SU-DHL-6 (cell line): ENCODE measurements around the gene PRKCZ.

Experiments
- H2AFZ ChIP-seq: fragments of 200-600 bp; sonication (generic); 2 replicates; pipeline ENCODE4 v1.6.1; 2014; ENCODE audit warnings: low read depth, mild to moderate bottlenecking, moderate library complexity, mixed read lengths, antibody characterized with exemption, low read length; ENCODE audit not compliant: severe bottlenecking
- H3F3A ChIP-seq: fragments of 200-600 bp; shearing (Covaris generic); 2 replicates; pipeline ENCODE4 v1.6.0; 2016; ENCODE audit warnings: antibody characterized with exemption, mild to moderate bottlenecking; ENCODE audit not compliant: insufficient read depth
- H3K27ac ChIP-seq: fragments of 200-600 bp; sonication (generic); 2 replicates; pipeline ENCODE4 v1.5.1; 2016; ENCODE audit warnings: low read depth, mild to moderate bottlenecking, low read length, moderate library complexity, mixed read lengths
- H3K27me3 ChIP-seq: fragments of 200-600 bp; sonication (generic), shearing (Covaris generic); 2 replicates; pipeline ENCODE4 v1.6.0; 2014; ENCODE audit warnings: mild to moderate bottlenecking, low read length
- H3K36me3 ChIP-seq: fragments of 200-600 bp; sonication (generic); 2 replicates; pipeline ENCODE4 v1.6.1; 2014; ENCODE audit warnings: mild to moderate bottlenecking, low read length, mixed read lengths
- H3K4me2 ChIP-seq: fragments of 300-600, 200-600 bp; shearing (Covaris generic), sonication (generic); 2 replicates; pipeline ENCODE4 v1.6.0; 2014; ENCODE audit warnings: low read length, low read depth, mild to moderate bottlenecking; ENCODE audit not compliant: poor library complexity, severe bottlenecking
- H3K4me3 ChIP-seq: fragments of 200-600 bp; sonication (generic); 2 replicates; pipeline ENCODE4 v1.5.1; 2014; ENCODE audit warnings: antibody characterized with exemption, low read length, mild to moderate bottlenecking, mixed read lengths; ENCODE audit not compliant: insufficient read depth, poor library complexity, severe bottlenecking
- H3K79me2 ChIP-seq: fragments of 200-600 bp; sonication (generic); 2 replicates; pipeline ENCODE4 v1.6.1; 2014; ENCODE audit warnings: mild to moderate bottlenecking, low read length, moderate library complexity; ENCODE audit not compliant: insufficient read depth
- H3K9ac ChIP-seq: fragments of 200-600 bp; sonication (generic); 2 replicates; pipeline ENCODE4 v1.7.0; 2014; ENCODE audit warnings: mild to moderate bottlenecking, low read length
- H3K9me2 ChIP-seq: fragments of 200-600 bp; sonication (generic); replicated peaks from 2 replicates; pipeline ENCODE4 v1.6.1; 2014; ENCODE audit warnings: low read length; ENCODE audit not compliant: insufficient read depth
- H3K9me3 ChIP-seq: fragments of 200-600 bp; sonication (generic); 2 replicates; pipeline ENCODE4 v1.6.1; 2014; ENCODE audit warnings: low read length, mixed read lengths; ENCODE audit not compliant: insufficient read depth
- H4K20me1 ChIP-seq: fragments of 200-600 bp; sonication (generic); 2 replicates; pipeline ENCODE4 v1.6.1; 2014; ENCODE audit warnings: low read depth, mild to moderate bottlenecking, antibody characterized with exemption, low read length, moderate library complexity, mixed read lengths
- CTCF ChIP-seq: fragments of 200-600 bp; sonication (generic); IDR thresholded peaks from one replicate; pipeline ENCODE4 v1.5.1; 2017; ENCODE audit warnings: antibody characterized with exemption, mild to moderate bottlenecking, low read length, moderate library complexity; ENCODE audit not compliant: insufficient read depth, poor library complexity, severe bottlenecking
- EZH2phosphoT487 ChIP-seq: fragments of 200-600 bp; sonication (generic), shearing (Covaris generic); conservative IDR thresholded peaks from 2 replicates; pipeline ENCODE4 v1.6.1; 2018; ENCODE audit warnings: mild to moderate bottlenecking, antibody characterized with exemption, low read length, moderate library complexity, mixed read lengths

PRKCZ gene

GRCh38 chr1:2155147-2155598 is 105.0 kb downstream of the PRKCZ start:
- H4K20me1 ChIP-seq = no peaks in the 10 kb centered on the region
- no peaks in the 10 kb centered on the region for H3K36me3 ChIP-seq
- no peak overlapping the region for H3K4me3 ChIP-seq
- no peaks in the 10 kb centered on the region for H3K9me3 ChIP-seq
- H3K27me3 ChIP-seq = no peaks in the 10 kb centered on the region
- no peak overlapping the region for H3K4me2 ChIP-seq
- H3K9me2 ChIP-seq = no peaks in the 10 kb centered on the region
- H3K79me2 ChIP-seq = no peaks in the 10 kb centered on the region
- H3K27ac ChIP-seq = no peak overlapping the region
- no peaks in the 10 kb centered on the region for H3F3A ChIP-seq
- no peak overlapping the region for H3K9ac ChIP-seq
- no peak overlapping the region for H2AFZ ChIP-seq
- TF ChIP-seq CTCF (no peak), EZH2phosphoT487 (no peak)

GRCh38 chr1:2155788-2156187 is 105.6 kb downstream of the PRKCZ start:
- Histone ChIP-seq H3K9ac (no peak overlapping the region), H3K4me3 (no peak overlapping the region), H2AFZ (no peak overlapping the region), H3K27me3 (no peaks in the 10 kb centered on the region), H3K9me2 (no peaks in the 10 kb centered on the region), H3K79me2 (no peaks in the 10 kb centered on the region), H3K4me2 (no peak overlapping the region), H3K36me3 (no peaks in the 10 kb centered on the region), H4K20me1 (no peaks in the 10 kb centered on the region), H3K27ac (no peak overlapping the region), H3F3A (no peaks in the 10 kb centered on the region), H3K9me3 (no peaks in the 10 kb centered on the region)
- TF ChIP-seq EZH2phosphoT487 = no peak
- no peak for TF ChIP-seq CTCF

- no peak overlapping the region for H3K4me2 ChIP-seq
- no peaks in the 10 kb centered on the region for H3F3A ChIP-seq
- H3K9me2 ChIP-seq = no peaks in the 10 kb centered on the region
- no peak overlapping the region for H3K9ac ChIP-seq
- no peak overlapping the region for H2AFZ ChIP-seq
- H4K20me1 ChIP-seq = no peaks in the 10 kb centered on the region
- H3K27me3 ChIP-seq = no peaks in the 10 kb centered on the region
- no peaks in the 10 kb centered on the region for H3K9me3 ChIP-seq
- no peak overlapping the region for H3K27ac ChIP-seq
- no peaks in the 10 kb centered on the region for H3K79me2 ChIP-seq
- TF ChIP-seq CTCF = no peak
- no peak for TF ChIP-seq EZH2phosphoT487
- H3K4me3 ChIP-seq = no peak overlapping the region
- H3K36me3 ChIP-seq = no peaks in the 10 kb centered on the region
Observed at GRCh38 chr1:2156866-2157265, 106.7 kb downstream of the PRKCZ start.

GRCh38 chr1:2157856-2158255 is 107.6 kb downstream of the PRKCZ start:
- Histone ChIP-seq H3K36me3 (no peaks in the 10 kb centered on the region), H2AFZ (no peak overlapping the region)

More at GRCh38 chr1:2157856-2158255, 107.6 kb downstream of the PRKCZ start:
- Histone ChIP-seq H3K4me3 (no peak overlapping the region), H3K9ac (no peak overlapping the region), H3K9me2 (no peaks in the 10 kb centered on the region), H3K4me2 (no peak overlapping the region), H3K27me3 (no peaks in the 10 kb centered on the region), H3K79me2 (no peaks in the 10 kb centered on the region), H3K9me3 (no peaks in the 10 kb centered on the region), H3F3A (no peaks in the 10 kb centered on the region), H3K27ac (no peak overlapping the region), H4K20me1 (no peaks in the 10 kb centered on the region)
- TF ChIP-seq CTCF (no peak), EZH2phosphoT487 (no peak)
